ENCODE data around the gene TMEM164.

GRCh38 chrX:110215411-110215810, 212.5 kb downstream of the TMEM164 start:
- no peak for TF ChIP-seq CTCF (IDR thresholded peaks at IDR 0.05)
- TF ChIP-seq POLR2A (IDR thresholded peaks at IDR 0.05) = no peak
- no peak for TF ChIP-seq EP300 (IDR thresholded peaks at IDR 0.05)
